Vein endothelial cell (primary cell): Measurements from ENCODE around the gene MTARC2. TPM values are rescaled to one million over a fixed set of nuclear protein-coding genes. Genes with fewer than 3 reads are reported as not detected.

Source experiments
- total RNA-seq: library from RNA; depleted of rRNA; stranded (reverse); fragments of >200 nt; gene quantifications from 2 replicates; pipeline ENCODE4 v1.2.3, GENCODE V29; 2012

MTARC2 gene
- 8.7 and 14.7 TPM in 2 replicates for total RNA-seq

DNA sequence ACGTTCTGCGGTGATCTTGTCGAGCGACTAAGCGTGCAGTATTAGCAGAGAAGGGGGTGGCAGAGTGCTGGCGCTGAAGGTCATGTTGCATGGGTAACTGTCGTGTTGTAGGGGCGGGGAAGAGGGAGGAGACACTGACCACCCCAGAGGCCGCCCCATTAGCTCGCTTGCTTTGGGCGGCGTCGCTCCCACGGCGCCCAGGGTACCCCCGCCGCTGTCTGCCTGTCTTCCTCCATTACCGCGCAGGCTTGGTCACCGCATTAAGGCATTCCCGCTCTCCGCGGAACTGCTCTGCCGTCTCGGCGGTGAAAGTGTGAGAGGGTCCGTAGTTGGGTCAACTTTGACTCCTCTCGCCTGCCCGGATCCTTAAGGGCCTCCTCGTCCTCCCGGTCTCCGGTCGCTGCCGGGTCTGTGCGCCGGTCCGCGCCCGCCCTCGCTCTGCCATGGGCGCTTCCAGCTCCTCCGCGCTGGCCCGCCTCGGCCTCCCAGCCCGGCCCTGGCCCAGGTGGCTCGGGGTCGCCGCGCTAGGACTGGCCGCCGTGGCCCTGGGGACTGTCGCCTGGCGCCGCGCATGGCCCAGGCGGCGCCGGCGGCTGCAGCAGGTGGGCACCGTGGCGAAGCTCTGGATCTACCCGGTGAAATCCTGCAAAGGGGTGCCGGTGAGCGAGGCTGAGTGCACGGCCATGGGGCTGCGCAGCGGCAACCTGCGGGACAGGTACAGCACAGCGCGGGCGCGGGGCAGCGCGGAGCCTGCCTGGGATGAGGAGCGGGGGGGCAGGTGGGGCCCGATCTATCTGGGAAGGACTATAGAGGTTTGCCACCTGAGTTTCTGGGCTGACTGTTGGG, at the start of gene MTARC2:
TSS of gene MTARC2 (plus strand) at position 234 of the 846 bp plus-strand sequence. CDS start at position 444, 210 bp downstream.

GRCh38 chr1:220786337-220787068, 38.4 kb downstream of the MTARC2 start, which contains the start of gene MTARC1:
Gene MTARC1, plus strand, starts transcription at chr1:220786913. Its CDS starts 32 bp downstream, at chr1:220786945.

Other genes starting within 250 kb of the MTARC2 start
- 1.7 and 2.3 TPM in 2 replicates for gene MARK1, start 220.2 kb upstream of the MTARC2 start, total RNA-seq
- 28.2 and 30.4 TPM in 2 replicates for gene C1orf115, start 58.0 kb upstream of the MTARC2 start, total RNA-seq
- 0.98 and 1.1 TPM in 2 replicates for gene MTARC1, start 38.6 kb downstream of the MTARC2 start, total RNA-seq
- gene HLX, start 131.1 kb downstream of the MTARC2 start, total RNA-seq, result 8.5 and 15.0 TPM in 2 replicates